GM19035 (cell line): ENCODE results near the gene SMYD3.

Experiments
- ATAC-seq: cut with Tn5 transposase; IDR thresholded peaks from one replicate; pipeline ENCODE4 v1.9.1; 2021; ENCODE audit not compliant: unreplicated experiment

SMYD3 gene

DNA sequence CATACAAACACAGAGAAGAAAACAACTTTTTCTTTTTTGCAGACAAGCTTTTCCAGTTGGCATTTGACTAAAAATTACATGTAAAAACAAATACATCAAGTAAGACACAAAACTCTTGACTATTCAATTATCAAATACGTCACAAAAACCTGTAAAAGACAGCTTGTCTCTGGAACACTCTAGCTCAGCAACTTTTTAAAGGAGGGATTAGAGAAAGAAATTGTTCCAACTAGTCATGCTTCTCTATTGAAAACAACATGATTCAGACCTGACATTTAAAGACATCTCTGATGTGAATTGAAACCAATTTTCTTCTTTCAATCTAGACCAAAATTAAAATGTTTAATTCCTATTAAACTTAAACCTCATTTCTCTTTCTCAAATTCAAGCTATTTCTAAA, 30.3 kb downstream of the SMYD3 start:
- no peak for ATAC-seq

DNA sequence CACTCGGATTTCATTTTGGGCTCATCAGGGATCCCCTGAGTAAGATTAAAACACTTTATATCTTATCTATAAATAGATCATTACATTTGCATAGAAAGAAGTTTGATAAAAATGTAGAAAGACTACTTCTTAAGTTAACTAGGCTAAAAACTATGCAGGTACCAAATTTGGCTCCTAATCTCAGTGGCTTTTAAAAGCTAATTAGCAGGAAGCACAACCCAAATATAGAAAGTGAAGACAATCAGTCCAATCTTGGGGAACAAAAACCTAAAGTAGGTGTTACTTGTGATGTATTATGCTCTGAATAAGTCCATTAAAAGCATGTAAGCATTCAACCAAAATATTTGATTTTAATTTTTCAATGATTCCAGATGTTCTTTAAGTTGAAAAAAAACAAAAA, 35.4 kb downstream of the SMYD3 start:
- no peak for ATAC-seq

DNA sequence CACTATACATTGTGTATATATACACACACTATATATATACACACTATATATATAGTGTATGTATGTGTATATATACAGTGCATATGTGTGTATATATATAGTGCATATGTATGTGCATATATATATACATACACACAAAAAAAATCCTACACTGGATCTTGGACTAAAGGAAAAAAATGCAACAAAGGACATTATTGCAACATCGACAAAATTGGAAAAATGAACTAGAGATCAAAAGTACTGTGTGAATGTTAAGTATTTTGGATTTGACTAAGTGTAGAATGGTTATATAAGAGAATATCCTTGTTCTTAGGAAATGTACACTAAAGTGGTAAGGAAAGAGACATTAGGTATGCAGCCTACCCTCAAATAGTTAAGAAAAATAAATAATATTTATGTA, 36.5 kb downstream of the SMYD3 start:
- no peak for ATAC-seq

DNA sequence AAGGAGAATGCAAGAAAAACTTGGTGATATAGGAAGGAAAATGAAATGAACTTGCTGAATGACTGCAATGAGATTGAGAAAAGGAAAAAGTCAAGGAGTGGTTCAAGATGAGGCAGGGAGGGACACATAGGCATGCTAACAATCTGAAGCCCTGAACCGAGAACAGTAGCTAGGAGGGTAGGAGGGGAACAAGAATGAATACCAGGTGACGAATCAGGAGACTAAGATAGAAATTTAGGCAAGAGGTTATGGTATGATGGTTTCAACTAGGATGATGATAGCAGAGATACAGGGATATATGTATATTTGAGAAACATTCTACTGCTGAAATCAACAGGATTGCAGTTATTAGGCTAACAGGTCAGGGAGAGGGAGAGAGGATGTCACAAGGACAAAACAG, 44.1 kb downstream of the SMYD3 start:
- no peak for ATAC-seq

DNA sequence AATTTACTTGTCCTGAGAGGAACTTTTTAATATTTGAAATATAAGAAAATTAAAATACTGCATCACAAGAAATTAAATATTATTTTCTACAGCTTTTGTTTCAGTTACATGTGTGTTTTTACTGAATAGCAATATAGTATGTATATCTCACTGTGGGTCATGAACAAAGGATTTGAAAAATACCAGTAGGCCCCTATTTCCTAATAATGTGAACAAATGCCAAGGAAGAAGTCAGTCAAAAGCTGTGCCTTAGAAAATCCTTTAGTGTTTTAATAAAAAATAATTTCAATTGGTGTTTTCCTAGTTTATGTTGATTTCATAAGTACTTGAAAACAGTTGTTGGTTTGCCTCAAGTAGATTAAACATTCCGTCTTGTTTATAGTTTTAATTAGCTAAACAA, 46.7 kb downstream of the SMYD3 start:
- no peak for ATAC-seq

DNA sequence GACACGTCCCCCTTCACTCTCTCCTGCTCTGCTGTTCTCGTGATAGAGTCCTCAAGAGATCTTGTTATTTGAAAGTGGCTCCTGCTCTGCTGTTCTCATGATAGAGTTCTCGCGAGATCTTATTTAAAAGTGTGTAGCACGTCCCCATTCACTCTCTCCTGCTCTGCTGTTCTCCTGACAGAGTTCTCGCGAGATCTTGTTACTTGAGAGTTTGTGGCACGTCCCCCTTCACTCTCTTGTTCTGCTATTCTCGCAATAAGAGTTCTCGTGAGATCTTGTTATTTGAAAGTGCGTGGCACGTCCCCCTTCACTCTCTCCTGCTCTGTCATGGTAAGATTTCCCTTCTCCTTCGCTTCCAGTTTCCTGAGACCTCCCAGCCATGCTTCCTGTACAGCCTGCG, 47.9 kb downstream of the SMYD3 start:
- ATAC-seq = no peak

DNA sequence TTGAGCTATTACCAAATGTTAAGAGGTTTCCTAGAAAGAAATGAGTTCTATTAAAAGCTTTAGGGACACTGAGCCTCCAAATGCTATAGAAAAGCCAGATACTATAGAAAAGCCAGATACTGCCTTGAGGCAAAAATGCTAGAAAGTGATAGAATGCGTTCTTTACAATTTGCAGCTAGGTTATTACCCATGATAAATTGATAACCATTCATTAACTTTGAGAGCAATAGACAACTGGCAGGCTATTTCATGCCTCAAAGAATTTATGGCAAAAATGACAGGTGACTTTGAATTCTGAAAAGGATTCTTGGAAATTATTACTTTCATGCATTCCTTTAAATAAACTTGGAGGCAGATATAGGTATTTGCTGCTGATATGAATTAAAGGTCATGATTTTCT, 51.6 kb downstream of the SMYD3 start:
- no peak for ATAC-seq

DNA sequence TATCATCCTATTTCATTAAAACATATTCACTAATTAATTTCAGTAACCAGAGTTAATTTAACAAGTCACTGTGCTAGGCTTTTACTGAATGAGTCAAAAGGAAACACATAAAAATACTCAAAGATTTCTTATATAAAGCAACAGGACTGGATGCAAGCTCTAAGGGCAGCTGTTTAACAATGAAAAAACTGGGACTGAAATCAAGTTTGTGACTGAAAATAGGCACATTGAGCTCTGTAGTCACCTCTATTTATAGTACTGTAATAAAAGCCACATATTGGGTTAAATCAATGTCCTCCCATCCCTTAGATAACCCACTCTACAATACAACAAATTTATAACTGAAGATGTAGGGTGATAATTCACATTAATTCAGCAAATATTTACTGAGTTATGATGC, 52.4 kb downstream of the SMYD3 start:
- ATAC-seq = no peak

DNA sequence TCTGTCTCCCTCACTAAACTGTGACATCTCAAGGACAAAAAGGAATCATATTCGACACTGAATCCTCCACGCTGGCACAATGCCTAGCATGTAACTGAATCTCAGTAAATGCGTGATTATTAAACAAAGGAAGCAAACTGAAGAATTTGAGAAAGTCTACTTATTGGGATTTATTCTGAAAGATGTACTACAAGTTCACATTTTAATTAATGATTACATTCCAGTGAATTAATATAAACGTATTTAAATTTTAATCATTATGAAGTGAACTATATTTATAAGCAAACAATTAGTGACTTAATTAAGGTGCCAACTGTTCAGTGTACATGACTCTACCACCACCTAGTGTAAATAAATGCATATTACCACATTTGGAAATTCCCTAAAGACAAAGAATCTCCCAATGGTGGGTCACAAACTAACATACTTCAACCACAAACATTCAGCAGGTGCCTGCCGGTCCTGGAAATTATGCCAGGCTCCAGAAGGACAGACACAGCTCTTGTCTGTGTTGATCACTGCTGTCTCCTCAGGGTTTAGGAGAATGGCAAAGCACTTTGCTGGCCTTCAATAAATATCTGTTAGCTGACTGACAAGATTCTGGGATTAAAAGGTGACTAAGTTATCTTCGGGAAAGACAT, 56.3 kb downstream of the SMYD3 start:
- ATAC-seq = no peak

DNA sequence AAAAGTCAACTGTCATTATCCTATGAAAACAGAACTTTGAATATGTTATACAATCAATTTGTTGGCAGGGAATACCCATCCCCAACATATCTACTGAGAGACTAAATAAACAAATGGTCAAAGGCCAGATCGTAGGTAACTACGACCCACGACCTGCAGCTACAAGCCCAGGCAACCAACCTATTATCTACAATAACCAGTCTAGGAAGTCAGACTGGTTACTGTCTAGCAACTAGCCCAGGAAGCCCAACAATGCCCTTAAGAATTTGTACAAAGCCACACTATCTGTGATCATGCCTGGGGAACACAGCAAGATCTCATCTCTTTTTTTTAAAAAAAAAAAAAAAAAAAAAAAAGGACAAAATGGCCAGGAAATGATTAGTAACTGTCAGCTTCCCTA, 58.7 kb downstream of the SMYD3 start:
- ATAC-seq = no peak

DNA sequence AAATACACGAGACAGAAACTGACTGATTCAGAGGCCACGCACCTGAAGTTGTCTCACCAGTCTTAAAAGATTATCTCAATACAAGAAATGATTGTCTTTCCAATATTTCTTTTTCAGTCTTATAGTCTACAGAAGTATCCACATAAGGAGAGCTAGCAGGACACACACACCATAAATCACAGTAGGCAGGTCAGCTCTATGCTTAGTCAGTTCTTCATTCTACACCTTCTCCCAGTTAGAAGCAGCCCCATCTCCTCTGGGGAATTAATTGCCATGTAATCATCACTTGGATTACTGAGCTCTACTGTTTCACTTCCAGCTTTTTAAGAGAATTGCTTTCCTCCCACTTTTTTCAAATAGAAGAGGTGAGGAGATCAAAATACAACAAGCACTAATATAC, 59.6 kb downstream of the SMYD3 start:
- ATAC-seq = no peak

DNA sequence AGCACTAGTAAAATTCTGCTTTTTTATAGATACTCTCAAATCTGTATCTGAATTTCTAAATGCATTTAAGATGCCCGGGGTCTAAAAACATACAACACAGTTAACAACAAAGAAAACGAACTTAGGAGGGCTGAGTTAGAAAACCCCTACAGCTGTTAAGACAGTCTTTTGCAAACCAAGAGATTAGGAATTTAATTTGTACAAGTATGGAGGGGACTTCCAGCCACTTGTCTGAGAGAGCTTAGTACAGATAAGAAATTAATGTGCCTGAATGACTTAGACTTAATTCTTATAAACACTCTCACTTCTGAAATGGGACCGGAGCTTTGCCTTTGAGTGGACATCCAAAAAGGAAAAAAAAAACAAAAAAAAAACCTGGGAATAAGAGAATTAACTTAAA, 61.6 kb downstream of the SMYD3 start:
- no peak for ATAC-seq

DNA sequence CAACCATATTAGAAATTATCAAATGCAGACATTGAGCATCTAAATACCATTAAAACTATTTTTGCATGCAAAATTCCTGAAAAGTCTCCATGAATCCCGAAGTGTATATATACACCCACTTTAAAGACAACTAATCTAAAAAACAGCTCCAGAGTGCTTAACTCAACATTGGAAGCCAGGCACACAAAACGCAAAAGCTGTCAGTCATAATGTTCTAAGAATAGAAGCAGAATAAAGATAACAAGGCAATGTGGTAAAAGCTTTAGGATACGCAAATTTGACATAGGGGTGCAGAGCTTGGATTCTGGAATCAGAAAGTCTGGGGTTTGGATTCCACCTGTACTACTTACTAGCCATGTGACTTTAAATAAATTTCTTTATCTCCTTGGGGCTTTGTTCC, 62.5 kb downstream of the SMYD3 start:
- no peak for ATAC-seq

DNA sequence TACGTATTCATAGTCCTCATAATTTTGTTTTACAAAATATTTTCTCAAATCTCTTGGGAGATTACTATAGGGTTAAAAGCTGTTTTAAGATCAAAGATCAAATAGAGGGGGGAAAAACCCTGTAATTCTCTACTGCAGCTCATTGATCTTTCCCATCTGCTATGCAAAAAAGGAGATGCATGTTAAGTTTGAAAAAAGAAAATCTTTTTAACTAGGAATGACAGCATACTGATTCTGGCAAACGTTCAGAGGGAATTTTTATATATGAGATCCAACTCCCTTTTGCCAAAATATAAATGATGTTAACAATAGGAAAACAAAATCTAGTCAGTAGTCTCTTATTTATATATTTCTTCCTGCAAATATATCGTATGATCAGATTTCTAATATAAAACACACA, 69.1 kb downstream of the SMYD3 start:
- ATAC-seq = no peak

DNA sequence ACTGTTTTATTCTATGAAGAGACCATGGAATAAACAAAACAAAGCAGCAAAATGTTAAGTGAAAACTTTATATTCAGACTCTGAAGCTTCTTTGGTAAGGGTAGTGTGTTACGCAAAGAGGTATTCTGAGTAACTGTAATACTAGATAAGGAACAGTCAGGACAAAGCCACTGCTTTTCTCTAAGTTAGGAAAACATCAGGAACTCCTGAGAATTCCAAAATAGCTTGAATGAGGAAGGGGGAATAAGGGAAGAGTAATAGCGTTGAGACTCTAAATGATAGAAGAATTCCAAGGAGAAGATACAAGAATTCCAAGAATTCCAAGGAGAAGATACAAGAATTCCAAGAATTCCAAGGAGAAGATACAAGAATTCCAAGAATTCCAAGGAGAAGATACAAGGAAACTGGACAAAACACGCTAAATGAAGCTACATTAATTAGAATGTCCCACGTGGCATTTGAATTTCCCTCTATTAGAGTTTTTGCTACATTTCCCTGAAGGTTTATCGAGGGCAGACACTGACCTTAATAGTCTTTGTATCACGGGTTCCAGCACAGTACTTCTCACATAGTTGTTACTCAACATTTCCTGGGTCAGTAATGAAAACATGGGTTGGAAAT, 71.5 kb downstream of the SMYD3 start:
- ATAC-seq = no peak

DNA sequence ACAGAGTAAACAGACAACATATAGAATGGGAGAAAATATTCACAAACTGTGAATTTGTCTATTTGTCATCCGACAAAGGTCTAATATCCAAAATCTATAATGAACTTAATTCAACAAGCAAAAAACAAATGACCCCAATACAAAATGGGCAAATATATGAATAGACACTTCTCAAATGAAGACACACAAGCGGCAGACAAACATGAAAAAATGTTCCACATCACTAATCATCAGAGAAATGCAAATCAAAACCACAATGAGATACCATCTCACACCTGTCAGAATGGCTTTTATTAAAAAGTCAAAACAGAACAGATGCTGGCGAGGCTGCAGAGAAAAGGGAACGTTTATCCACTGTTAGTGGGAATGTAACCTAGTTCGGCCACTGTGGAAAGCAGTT, 72.7 kb downstream of the SMYD3 start:
- no peak for ATAC-seq

DNA sequence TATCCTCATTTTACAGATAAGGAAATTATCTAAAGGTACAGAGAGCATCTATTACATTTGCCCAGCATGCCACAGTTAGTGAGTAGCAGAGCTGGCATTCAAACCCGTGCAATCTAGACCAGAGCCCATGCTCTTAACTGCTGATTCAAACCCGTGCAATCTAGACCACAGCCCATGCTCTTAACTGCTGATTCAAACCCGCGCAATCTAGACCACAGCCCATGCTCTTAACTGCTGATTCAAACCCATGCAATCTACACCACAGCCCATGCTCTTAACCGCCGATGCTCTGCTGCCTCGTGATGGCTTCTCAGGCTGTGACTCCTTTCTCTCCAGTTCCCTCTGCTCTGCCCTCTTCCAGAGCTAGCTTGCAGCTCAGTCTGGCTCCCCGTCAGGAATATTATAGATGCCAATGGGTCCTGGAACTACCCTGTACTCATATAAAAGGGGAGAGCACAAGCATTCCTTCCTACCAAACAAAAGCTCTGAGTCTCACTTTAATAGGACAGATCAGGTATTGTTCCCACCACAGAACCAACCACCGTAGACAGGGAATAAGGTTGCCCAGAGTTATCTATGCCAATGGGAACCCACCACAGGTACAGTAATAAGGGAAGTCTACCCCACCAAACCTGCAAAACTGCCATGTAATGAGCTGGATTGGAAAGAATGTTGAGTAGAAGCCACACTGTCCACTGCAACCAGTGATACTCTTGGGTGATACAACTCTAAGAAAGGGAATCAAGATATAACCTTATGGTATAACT, 78.4 kb downstream of the SMYD3 start:
- ATAC-seq = no peak

DNA sequence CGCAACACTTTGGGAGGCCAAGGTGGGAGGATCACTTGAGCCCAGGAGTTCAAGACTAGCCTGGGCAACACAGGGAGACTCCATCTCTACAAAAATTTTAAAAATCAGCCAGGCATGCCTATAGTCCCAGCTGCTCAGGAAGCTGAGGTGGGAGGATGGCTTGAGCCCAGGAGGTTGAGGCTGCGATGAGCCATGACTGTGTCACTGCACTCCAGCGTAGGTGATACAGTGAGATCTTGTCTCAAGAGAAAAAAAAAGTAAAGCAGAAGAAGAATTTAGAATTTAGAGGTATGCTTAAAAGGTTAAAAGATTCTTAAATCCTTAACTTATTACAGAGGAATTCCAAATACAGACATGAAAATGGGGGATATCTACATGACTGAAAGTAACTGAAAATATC, 79.5 kb downstream of the SMYD3 start:
- no peak for ATAC-seq

DNA sequence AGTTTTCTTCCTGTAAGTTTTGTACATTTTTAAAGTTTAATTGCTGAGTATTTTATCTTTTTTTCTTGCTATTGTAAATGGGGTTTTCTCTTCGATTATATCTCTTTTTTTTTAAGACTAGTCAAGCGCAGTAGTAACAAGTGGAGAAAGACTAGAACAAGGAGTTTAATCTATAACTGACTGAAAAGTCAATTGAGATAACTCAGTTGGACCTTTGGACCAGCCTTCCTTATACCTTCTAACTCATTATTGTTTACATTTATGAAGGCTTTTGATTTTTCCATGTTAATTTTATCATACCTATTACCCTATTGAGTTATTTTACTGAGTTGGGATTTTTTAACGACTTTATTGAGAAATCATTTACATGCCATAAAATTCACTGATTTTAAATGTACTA, 81.2 kb downstream of the SMYD3 start:
- no peak for ATAC-seq

DNA sequence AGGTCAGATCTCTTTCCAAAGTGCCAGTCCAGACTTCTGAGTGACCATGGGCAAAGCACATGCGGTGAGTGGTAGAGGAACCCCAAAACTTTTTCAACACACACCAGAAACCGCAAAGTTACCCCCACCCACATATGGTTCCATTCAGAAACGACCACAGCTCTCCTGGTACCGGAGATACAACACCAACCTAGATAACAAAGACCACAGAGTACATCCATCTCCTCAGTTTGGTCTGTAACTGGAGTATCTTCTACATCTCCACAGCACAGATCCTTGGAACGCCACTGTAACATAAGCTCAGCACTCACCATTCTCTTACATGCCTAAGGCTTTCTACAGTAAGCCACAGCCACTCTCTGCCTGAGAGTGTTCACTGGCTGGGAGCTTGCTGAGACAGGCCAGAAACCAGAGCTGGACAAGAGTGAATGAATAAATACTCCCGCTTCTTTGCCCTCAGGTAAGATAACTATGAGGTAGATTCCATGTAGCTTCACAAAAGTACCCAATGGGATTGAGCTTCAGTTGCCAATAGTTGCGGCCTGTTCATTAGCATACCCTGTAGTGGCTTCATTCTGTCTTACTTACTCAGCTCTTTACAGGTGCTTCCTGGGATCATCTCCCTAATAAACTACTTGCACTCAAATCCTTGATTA, 81.8 kb downstream of the SMYD3 start:
- ATAC-seq = no peak

DNA sequence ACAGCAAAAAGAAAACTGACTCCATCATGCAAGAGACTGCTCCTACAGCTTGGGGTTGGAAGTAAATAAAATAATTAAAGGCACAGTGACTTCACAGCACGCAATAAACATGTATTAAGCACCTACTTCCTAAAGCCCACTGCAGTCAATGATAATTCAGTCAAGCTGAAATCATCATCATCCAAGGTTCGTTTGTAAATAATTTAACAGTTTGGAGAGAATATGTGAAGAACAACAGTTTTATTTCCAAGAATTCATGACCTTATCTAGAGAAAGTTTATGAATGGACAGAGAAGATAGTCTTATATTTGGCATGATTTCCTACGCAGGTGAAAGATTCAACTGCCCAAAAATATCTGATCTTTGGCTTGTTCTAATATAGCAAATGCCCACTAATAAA, 86.8 kb downstream of the SMYD3 start:
- no peak for ATAC-seq
